ENCODE results near the gene TXNDC11.

Gene TXNDC11

GRCh38 chr16:11671271-11671670 lies 71.4 kb downstream of the TXNDC11 start:
- Histone ChIP-seq H3K27me3 (ENCODE audit: insufficient read depth, poor library complexity, severe bottlenecking) (no peaks in the 10 kb centered on the region), H3K27ac (replicated peaks) (no peak overlapping the region), H3K4me3 (replicated peaks; ENCODE audit: insufficient read depth, low read length) (no peak overlapping the region)
- DNase-seq (ENCODE audit: low read depth in 1 of 2, low spot score in 1 of 2) = no peak
- TF ChIP-seq GABPA (IDR thresholded peaks at IDR 0.05; ENCODE audit: low read depth) (no peak), REST (IDR thresholded peaks at IDR 0.05; ENCODE audit: insufficient replicate concordance, low read depth) (no peak), SPI1 (IDR thresholded peaks at IDR 0.05; ENCODE audit: borderline replicate concordance, low read depth) (no peak)

GRCh38 chr16:11670171-11671131 lies 72.2 kb downstream of the TXNDC11 start:
- no peak overlapping the region for H3K27ac ChIP-seq (replicated peaks)
- TF ChIP-seq CTCF (IDR thresholded peaks at IDR 0.05; ENCODE audit: insufficient read depth, low read length) (no peak), SPI1 (IDR thresholded peaks at IDR 0.05; ENCODE audit: borderline replicate concordance, low read depth) (no peak), GABPA (IDR thresholded peaks at IDR 0.05; ENCODE audit: low read depth) (no peak), POLR2AphosphoS5 (IDR thresholded peaks at IDR 0.05; ENCODE audit: low read depth) (no peak), REST (IDR thresholded peaks at IDR 0.05; ENCODE audit: insufficient replicate concordance, low read depth) (no peak)
- H3K4me3 ChIP-seq (replicated peaks; ENCODE audit: insufficient read depth, low read length) = no peak overlapping the region
- no peaks in the 10 kb centered on the region for H3K27me3 ChIP-seq (ENCODE audit: insufficient read depth, poor library complexity, severe bottlenecking)
- no peak for DNase-seq (ENCODE audit: low read depth in 1 of 2, low spot score in 1 of 2)

GRCh38 chr16:11669380-11670146 lies 73.1 kb downstream of the TXNDC11 start:
- no peaks in the 10 kb centered on the region for H3K27me3 ChIP-seq (ENCODE audit: insufficient read depth, poor library complexity, severe bottlenecking)
- peak overlapping the region; percentile 73 for H3K4me3 ChIP-seq (replicated peaks; ENCODE audit: insufficient read depth, low read length)
- TF ChIP-seq CTCF (IDR thresholded peaks at IDR 0.05; ENCODE audit: insufficient read depth, low read length) (no peak), SPI1 (IDR thresholded peaks at IDR 0.05; ENCODE audit: borderline replicate concordance, low read depth) (peak; percentile 94)
- peak; percentile 41 to 73 for DNase-seq (ENCODE audit: low read depth in 1 of 2, low spot score in 1 of 2)
- peak overlapping the region; percentile 2; the same call in 1 of the 2 replicates for H3K27ac ChIP-seq (replicated peaks)

Data from HL-60 (cell line).